GM12872 (cell line): ENCODE data around the gene OBI1.

Source experiments
- CTCF ChIP-seq: IDR thresholded peaks from 3 replicates; pipeline ENCODE4 v1.5.1; 2011; ENCODE audit warnings: low read depth, mild to moderate bottlenecking, low read length, moderate library complexity; ENCODE audit not compliant: insufficient read depth

The OBI1 gene

GRCh38 chr13:78680115-78680561, 21.2 kb upstream of the OBI1 start:
- TF ChIP-seq CTCF = no peak

DNA sequence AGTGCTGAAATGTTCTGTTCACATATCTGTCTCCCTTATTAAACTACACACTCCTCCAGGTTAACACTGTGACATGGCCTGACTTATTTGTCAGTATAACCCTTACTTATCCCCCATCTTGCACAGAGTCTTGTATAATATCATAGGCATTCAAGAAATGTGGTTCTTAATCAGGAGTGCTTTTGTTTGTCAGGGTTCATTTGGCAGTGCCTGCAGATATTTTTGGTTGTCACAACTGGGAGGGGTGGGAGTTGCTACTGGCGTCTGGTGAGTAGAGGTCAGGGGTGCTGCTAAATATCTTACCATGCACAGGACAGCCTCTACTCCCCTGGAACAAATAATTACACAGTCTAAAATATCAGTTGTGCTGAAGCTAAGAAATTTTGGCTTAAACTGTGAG, 20.4 kb upstream of the OBI1 start:
- no peak for TF ChIP-seq CTCF

DNA sequence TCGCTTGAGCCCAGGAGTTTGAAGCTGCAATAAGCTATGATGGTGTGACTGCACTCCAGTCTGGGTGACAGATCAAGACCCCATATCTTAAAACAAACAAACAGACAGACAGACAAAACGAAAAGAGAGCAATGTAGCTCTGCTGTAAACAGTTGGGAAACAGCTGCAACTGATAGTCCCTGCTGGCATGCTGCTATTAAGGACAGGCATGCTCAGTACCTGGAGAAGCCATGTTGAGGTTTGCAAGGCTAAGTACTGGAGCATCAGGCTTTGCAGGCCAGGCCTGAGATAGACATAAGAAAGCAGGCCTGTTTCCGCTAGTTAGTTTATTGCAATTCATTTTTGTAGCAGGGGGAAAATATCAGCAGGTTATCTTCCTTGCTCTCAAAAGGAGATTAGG, 16.2 kb upstream of the OBI1 start:
- no peak for TF ChIP-seq CTCF

DNA sequence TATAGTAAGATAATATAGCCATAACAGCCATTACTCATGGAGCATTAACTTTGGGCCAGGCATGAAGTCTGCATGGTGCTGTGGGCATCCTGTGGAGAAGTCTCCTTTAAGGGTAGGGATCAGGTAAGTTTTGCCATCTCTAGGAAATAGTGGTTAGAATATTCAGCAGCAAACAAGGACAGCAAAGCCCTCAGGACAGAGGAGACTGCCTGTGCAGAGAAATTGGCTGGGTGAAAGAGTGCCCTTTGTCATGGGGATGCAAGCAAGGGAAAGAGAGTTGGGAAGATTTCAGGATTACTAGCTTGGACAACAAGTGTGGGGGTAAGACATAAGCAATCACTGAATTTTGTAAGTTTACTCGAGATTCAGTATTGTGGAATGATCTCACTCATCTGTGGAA, 15.7 kb upstream of the OBI1 start:
- TF ChIP-seq CTCF = no peak

- TF ChIP-seq CTCF = no peak
Observed at GRCh38 chr13:78662467-78662866, 3.5 kb upstream of the OBI1 start.

DNA sequence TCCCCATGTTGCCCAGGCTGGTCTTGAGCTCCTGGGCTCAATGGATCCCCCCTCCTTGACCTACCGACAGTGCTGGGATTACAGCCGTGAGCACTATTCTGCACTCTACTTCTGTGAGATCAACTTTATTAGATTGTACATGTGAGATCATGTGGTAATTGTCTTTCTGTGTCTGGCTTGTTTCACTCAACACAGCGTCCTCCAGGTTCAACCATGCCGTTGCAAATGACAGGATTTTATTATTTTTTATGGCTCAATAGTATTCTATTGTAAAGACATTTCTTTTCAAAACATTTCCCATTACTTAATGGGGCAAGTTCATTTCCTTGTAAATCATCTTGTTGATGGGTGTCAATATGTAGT, 1.5 kb upstream of the OBI1 start:
- no peak for TF ChIP-seq CTCF

- TF ChIP-seq CTCF = peak; percentile 31; the same call in 1 of the 3 replicates
Observed at GRCh38 chr13:78659732-78660494, 958 bp upstream of the OBI1 start.
